SU-DHL-6 (cell line): ENCODE measurements around the gene NOX3.

Source experiments
- EZH2phosphoT487 ChIP-seq: fragments of 200-600 bp; sonication (generic), shearing (Covaris generic); conservative IDR thresholded peaks from 2 replicates; pipeline ENCODE4 v1.6.1; 2018; ENCODE audit warnings: mild to moderate bottlenecking, antibody characterized with exemption, low read length, moderate library complexity, mixed read lengths
- TF ChIP-seq, protein P1 (sequence below): fragments of 200-600 bp; sonication (generic); IDR thresholded peaks from one replicate; pipeline ENCODE4 v1.5.1; 2017; ENCODE audit warnings: antibody characterized with exemption, mild to moderate bottlenecking, low read length, moderate library complexity; ENCODE audit not compliant: insufficient read depth, poor library complexity, severe bottlenecking

GRCh38 chr6:155493026-155493693, 37.5 kb upstream of the NOX3 start:
- TF ChIP-seq, protein P1, sequence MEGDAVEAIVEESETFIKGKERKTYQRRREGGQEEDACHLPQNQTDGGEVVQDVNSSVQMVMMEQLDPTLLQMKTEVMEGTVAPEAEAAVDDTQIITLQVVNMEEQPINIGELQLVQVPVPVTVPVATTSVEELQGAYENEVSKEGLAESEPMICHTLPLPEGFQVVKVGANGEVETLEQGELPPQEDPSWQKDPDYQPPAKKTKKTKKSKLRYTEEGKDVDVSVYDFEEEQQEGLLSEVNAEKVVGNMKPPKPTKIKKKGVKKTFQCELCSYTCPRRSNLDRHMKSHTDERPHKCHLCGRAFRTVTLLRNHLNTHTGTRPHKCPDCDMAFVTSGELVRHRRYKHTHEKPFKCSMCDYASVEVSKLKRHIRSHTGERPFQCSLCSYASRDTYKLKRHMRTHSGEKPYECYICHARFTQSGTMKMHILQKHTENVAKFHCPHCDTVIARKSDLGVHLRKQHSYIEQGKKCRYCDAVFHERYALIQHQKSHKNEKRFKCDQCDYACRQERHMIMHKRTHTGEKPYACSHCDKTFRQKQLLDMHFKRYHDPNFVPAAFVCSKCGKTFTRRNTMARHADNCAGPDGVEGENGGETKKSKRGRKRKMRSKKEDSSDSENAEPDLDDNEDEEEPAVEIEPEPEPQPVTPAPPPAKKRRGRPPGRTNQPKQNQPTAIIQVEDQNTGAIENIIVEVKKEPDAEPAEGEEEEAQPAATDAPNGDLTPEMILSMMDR: no peak
- no peak for TF ChIP-seq EZH2phosphoT487
